HG03108 (cell line): ENCODE results near the gene GNAT1.
"Not testable (repeated sequence)": the region's sequence is repeated elsewhere in the genome, so short reads cannot be mapped to it uniquely, and the experiment has no call there.

Experiments
- ATAC-seq: cut with Tn5 transposase; IDR thresholded peaks from one replicate; pipeline ENCODE4 v1.9.1; 2021; ENCODE audit warnings: moderate library complexity; ENCODE audit not compliant: unreplicated experiment

The GNAT1 gene

DNA sequence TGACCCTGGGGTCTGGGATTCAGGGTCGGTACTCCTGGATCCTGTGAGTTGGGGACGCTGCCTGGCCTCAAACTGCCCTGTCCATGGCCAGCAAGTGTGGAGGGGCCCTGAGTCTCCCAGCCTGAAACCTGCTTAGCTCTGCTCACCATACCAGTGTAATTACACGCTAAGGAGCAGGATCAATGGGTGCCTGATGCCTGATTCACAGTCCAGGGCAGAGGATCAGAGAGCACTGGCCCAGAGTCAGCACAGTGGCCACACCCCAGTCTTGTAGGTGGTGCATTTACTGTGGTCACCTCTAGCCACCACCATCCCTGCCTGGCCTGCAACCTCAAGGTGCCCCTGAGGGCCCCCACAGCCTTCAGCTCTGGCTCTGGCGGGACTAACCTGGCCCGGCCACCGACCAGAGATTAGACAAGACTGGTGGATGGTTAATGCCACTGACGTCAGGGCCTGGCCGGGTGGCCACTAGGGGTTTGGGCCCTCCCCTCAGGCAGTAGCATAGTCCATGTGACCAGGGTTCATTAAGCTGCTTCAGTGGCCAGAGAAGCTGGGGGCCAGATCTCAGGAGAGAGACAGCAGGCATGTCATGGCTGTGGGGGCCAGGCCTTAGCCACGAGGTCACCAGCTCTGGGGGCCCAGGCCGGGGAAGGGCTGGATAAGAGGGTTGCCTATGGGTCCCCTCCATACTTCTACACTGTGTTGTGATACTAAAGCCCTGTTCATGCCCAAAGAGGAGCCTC is 10.3 kb downstream of the GNAT1 start:
- no peak for ATAC-seq

DNA sequence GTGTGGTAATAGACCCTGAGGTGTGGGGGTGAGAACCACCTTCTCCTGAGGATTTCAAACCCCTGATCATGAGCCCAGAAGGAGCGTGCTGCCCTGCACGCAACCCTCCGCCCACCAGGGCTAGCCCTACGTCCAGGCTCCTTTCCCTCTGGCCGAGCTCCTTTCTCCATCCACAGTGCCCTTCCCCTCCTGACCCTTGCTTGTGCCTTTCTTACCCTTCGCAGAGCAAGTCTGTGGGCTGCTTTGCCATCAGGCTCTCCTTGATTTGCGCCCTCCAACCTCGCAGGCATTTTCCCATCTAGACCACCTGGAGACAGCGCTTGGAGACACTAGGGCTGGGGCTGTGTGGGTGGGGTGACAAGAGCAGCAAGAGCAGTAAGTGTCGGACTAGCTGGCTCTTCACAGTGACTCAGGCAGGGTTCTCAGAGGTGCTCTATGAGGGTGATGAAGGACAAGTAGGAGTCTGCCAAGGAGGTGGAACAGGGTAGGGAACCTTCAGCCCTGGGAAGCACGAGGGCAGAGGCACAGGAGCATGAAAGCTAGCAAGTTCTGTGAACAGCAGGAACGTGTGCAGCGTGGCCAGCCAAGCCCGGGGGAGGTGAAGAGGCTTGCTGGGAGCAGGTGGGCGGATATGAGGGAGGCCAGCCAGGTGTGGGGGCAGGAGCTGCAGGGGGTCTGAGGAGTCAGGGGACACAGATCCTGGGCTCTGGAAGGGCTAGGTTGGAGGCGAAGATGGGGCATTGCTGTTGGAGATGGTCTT is 11.1 kb downstream of the GNAT1 start:
- no peak for ATAC-seq

GRCh38 chr3:50203113-50203808 is 11.9 kb downstream of the GNAT1 start:
- ATAC-seq = no peak

DNA sequence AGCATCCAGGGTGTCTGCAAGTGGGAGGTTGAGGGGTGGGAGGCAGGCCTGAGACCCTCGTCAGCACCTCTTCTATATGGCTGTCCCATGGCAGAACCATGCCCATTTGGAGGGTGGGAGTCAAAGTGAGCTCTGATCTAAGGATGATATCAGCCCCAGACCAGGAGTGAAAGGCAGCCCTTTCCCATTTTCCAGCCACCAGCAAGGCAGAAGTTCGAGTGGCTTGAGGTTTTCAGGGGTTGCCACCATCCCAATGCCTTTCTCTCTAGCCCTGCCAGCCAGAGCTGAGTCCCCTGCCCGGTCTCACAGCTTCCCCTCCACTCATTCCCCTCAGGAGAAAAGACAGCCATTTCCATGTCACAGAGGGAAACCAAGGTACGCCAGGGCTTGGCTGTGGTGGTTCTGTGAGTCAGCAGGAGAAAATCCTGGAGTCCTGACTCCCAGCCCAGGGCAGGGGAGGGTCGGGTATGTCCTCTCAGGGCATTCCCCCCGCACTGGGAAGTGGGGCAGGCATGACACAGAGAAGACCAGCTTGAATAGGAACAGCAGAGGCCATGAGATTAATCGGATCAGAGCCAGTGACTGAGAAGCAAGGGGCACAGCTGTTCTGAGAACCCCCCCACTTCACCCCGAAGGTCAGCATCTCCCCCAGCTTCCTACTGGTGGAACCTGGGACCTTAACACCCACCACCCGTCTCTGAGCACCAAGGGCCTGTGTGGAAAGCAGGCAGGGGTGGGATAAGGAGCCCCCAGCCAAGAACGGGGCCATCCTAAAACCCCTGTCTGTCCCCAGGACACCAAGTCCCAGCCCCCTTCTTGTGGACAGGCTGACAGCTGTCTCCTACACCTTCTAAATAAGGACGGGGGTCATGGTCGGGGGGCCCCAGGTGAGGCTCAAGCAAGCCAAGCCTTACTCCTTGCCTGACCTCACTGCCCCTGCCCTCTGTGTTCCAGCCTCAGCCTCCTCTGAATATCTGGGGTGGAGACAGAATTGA is 12.7 kb downstream of the GNAT1 start:
- ATAC-seq = no peak

DNA sequence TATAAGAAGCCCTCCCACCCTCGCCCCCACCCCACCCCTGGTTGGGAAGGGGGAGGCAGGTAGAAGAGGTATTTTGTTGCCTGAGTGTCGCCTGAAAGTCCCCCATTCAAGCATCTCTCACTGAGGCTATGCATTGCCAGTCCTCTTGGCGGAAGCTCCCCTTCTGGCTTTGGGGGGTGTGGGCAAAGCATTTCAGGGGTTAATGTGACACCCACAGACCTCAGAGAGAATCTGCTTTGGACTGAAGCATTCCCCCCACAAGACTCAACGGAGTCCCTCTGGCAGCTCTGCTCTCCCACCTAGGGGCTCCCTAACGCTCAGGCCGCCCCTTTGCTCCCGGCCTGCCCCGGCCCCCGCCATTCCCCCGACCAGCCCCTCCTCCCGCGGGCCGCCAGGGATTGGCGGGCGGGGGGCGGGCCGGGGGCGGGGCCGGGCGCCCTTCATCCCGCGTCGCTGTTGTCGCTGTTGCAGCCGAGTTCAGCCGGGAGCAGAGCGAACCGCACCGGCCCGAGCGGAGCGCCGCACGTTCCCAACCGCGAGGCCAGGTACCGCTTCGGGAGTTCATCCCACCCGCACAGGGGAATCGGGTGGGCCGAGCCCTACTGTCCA is 13.5 kb downstream of the GNAT1 start, which contains the start of gene SLC38A3:
Gene SLC38A3 (plus strand): TSS at position 468 of the 609 bp plus-strand sequence. CDS start 8,929 bp downstream, outside the sequence.
- ATAC-seq = no peak

GRCh38 chr3:50205413-50206276 is 14.2 kb downstream of the GNAT1 start:
- no peak for ATAC-seq

DNA sequence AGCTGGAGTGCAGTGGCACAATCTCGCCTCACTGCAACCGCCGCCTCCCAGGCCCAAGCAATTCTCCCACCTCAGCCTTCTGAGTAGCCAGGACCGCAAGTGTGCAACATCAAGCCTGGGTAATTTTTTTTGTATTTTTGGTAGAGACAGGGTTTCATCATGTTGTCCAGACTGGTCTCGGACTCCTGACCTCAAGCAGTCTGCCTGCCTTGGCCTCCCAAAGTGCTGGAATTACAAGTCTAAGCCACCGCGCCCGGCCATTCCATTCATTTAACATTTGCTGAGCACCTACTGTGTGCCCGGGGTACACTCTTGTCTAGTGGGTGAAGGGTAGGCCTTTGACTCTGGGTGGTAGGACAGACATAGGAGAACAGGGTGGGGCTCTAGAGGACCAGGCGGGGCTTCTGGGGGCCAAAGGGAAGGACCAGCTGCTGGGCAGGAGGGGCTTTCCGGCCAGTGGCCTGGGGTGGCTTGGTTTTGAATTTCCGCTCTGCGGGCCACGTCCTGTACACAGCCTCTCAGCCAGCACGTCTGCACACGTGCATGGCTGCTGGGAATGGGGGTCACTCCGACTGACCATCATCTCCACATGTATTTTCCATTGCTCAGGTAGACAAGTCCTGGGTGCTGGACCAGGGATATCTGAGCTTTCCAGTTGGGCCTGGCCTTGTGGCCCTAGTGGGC is 16.1 kb downstream of the GNAT1 start:
- ATAC-seq = no peak

- no peak for ATAC-seq
Observed at GRCh38 chr3:50208677-50209344, 17.4 kb downstream of the GNAT1 start.

- no peak for ATAC-seq
Observed at GRCh38 chr3:50210176-50210509, 18.7 kb downstream of the GNAT1 start.

DNA sequence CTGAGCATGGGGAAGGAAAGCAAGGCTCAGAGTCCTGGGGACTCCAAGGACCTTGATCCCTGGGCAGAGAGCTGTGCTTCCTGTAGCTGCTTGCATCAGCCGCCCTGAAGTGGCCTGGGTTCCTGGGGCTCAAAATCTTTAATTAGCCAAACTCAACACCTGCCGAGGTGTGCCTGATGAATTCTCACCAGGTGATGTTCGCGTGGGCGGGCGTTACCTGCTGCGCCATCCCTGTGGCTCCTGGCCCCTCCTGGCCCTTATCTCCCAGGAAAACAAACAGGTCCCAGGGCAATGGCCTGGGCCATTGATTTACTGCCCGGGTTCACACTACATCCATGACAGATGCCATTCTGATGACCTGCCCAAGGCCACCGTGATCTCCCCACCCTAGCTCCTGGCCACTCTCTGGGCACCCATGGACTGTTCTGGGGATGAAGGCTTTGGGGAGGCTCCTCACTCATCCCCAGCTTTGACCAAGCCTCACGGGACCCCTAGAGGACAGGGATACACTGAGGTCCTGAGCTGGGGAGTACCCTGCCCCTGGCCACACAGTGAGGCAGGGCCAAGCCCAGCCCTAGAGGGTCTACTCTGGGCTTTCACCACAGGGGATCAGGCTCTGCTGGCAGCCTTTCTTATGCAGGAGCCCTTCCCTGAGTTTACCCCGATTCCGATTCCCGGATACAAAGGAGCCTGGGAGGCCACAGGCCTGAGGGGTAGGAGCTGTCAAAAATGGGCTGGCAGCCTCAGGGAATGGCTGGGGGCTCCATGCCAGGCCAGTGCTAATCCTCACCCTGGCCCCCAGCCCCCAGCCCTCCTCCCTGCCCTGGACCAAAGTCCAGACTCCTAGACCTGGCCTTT is 19.3 kb downstream of the GNAT1 start:
- ATAC-seq = no peak

GRCh38 chr3:50211368-50211717 is 19.9 kb downstream of the GNAT1 start:
- ATAC-seq = not testable (repeated sequence)

- ATAC-seq = no peak
Observed at GRCh38 chr3:50211930-50212329, 20.5 kb downstream of the GNAT1 start.

- no peak for ATAC-seq
Observed at GRCh38 chr3:50212502-50212901, 21.1 kb downstream of the GNAT1 start.

GRCh38 chr3:50212971-50213370 is 21.6 kb downstream of the GNAT1 start:
- ATAC-seq = no peak

DNA sequence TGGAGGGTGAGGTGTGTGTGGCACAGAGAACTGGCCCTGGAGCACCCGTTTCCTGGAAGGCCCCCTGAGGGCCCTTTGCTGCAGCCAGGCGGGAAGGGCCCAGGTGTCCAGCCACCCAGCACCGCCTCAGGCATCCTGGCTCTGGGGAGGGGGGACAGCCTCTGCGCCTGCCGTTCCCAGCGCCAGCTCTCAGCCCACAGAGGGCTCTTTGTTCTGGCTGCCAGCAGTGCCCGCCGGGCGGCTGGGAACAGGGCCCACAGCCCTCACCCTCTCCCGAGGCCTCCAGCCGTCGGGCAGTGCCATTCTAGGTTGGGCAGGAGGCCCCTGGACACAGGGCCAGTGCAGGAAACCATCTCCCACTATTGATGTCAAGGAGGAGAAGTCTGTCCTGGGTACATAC is 22.0 kb downstream of the GNAT1 start:
- ATAC-seq = no peak

- ATAC-seq = no peak
Observed at GRCh38 chr3:50214824-50215223, 23.4 kb downstream of the GNAT1 start.

DNA sequence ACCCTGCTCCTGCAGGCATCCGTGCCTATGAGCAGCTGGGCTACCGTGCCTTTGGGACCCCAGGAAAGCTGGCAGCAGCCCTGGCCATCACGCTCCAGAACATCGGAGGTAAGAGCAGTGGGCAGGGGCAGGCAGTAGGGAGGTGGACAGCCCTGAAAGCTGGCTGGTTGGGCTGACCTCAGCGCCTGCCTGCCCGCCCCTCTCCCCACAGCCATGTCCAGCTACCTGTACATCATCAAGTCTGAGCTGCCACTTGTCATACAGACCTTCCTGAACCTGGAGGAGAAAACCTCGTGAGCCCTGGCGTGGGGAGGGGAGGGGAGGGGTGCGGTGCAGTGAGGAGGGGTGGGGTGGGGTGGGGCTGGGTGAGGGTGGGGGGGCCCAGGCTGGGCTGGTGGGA is 24.1 kb downstream of the GNAT1 start:
- ATAC-seq = no peak
